HepG2 (cell line): ENCODE results near the gene ITCH. TPM values are rescaled to one million over a fixed set of nuclear protein-coding genes. Genes with fewer than 3 reads are reported as not detected.

ENCODE experiments used
- BRD4 ChIP-seq: sonication (generic); formaldehyde crosslinking; IDR thresholded peaks from 2 replicates; pipeline ENCODE4 v1.4.0; 2020; ENCODE audit warnings: missing genetic modification reagents
- CHCHD3 ChIP-seq: sonication (generic); formaldehyde crosslinking; IDR thresholded peaks from 2 replicates; pipeline ENCODE4 v1.8.0; 2022; ENCODE audit warnings: mild to moderate bottlenecking, missing genetic modification reagents, moderate library complexity
- HNRNPK ChIP-seq: fragments of 200-400 bp; formaldehyde crosslinking; IDR thresholded peaks from 2 replicates; pipeline ENCODE4 v1.6.1; 2018; ENCODE audit warnings: low read length, low read depth, moderate library complexity, mild to moderate bottlenecking; ENCODE audit not compliant: poor library complexity, severe bottlenecking
- IKZF4 ChIP-seq: sonication (generic); formaldehyde crosslinking; IDR thresholded peaks from 2 replicates; pipeline ENCODE4 v1.5.1; 2020; ENCODE audit warnings: borderline replicate concordance, mild to moderate bottlenecking, low read depth, missing genetic modification reagents; ENCODE audit errors: not compliant biosample characterization
- MAFG ChIP-seq: sonication (generic); formaldehyde crosslinking; IDR thresholded peaks from 2 replicates; pipeline ENCODE4 v1.5.1; 2020; ENCODE audit warnings: mild to moderate bottlenecking, missing genetic modification reagents
- MATR3 ChIP-seq: sonication (generic); formaldehyde crosslinking; IDR thresholded peaks from 2 replicates; pipeline ENCODE4 v1.4.0; 2020; ENCODE audit warnings: missing genetic modification reagents
- PCBP2 ChIP-seq: fragments of 200-400 bp; formaldehyde crosslinking; optimal IDR thresholded peaks from 2 replicates; pipeline ENCODE3; 2018; ENCODE audit warnings: low read length, low read depth; ENCODE audit not compliant: poor library complexity, severe bottlenecking
- RNF219 ChIP-seq: sonication (generic); formaldehyde crosslinking; IDR thresholded peaks from 2 replicates; pipeline ENCODE4 v1.5.0; 2020; ENCODE audit warnings: mild to moderate bottlenecking, missing genetic modification reagents
- RORA ChIP-seq: sonication (generic); formaldehyde crosslinking; IDR thresholded peaks from 2 replicates; pipeline ENCODE4 v1.5.0; 2020; ENCODE audit warnings: mild to moderate bottlenecking, missing genetic modification reagents, moderate library complexity
- SNAPC2 ChIP-seq: sonication (generic); formaldehyde crosslinking; IDR thresholded peaks from 2 replicates; pipeline ENCODE4 v1.8.1; 2022; ENCODE audit warnings: mild to moderate bottlenecking, missing genetic modification reagents
- SUZ12 ChIP-seq: fragments of 150-350 bp; IDR thresholded peaks from 2 replicates; pipeline ENCODE4 v1.6.1; 2014; ENCODE audit warnings: low read depth, low read length
- TBP ChIP-seq: sonication (generic); formaldehyde crosslinking; IDR thresholded peaks from 2 replicates; pipeline ENCODE4 v1.5.0; 2020; ENCODE audit warnings: missing genetic modification reagents
- ZBTB3 ChIP-seq: sonication (generic); formaldehyde crosslinking; IDR thresholded peaks from 2 replicates; pipeline ENCODE4 v1.4.0; 2020; ENCODE audit warnings: low read depth, mild to moderate bottlenecking, moderate library complexity, missing genetic modification reagents, borderline replicate concordance
- ZC3H4 ChIP-seq: sonication (generic); formaldehyde crosslinking; IDR thresholded peaks from 2 replicates; pipeline ENCODE4 v1.4.0; 2020; ENCODE audit warnings: missing genetic modification reagents, borderline replicate concordance
- ZFP36L1 ChIP-seq: sonication (generic); formaldehyde crosslinking; IDR thresholded peaks from 2 replicates; pipeline ENCODE4 v1.8.0; 2022; ENCODE audit warnings: mild to moderate bottlenecking, missing genetic modification reagents, moderate library complexity
- ZNF256 ChIP-seq: sonication (generic); formaldehyde crosslinking; conservative IDR thresholded peaks from 2 replicates; pipeline ENCODE4 v1.4.0; 2020; ENCODE audit warnings: missing genetic modification reagents
- ZNF337 ChIP-seq: sonication (generic); formaldehyde crosslinking; IDR thresholded peaks from 2 replicates; pipeline ENCODE4 v1.5.1; 2020; ENCODE audit warnings: missing genetic modification reagents, low read depth, mild to moderate bottlenecking, borderline replicate concordance
- ZNF496 ChIP-seq: sonication (generic); formaldehyde crosslinking; IDR thresholded peaks from 2 replicates; pipeline ENCODE4 v1.8.1; 2023; ENCODE audit warnings: mild to moderate bottlenecking, moderate library complexity, missing genetic modification reagents; ENCODE audit not compliant: insufficient replicate concordance
- ZNF83 ChIP-seq: sonication (generic); formaldehyde crosslinking; IDR thresholded peaks from 2 replicates; pipeline ENCODE4 v1.4.0; 2020; ENCODE audit warnings: missing genetic modification reagents, mild to moderate bottlenecking, borderline replicate concordance
- polyA plus RNA-seq, 8 experiments: library from polyadenylated mRNA; depleted of rRNA in 3 of 8; stranded (reverse) in 7 of 8; unstranded in 1 of 8; fragments of >200 nt; fragmentation: Illumina TruSeq in 4 of 8; extraction: Trizol in 4 of 8; gene quantifications; 2 replicates each; pipeline versions ENCODE4 v1.2.1 to v1.2.3, GENCODE V29; 2011 to 2016; ENCODE audit warnings: low read depth in 4 of 8, missing spikeins in 1 of 8, mixed read lengths in 1 of 8; ENCODE audit not compliant: insufficient read depth in 1 of 8
- total RNA-seq, 5 experiments: library from RNA; depleted of rRNA; stranded (reverse); fragments of >200 nt; fragmentation: Illumina TruSeq; extraction: Trizol; gene quantifications; 2 replicates each; pipeline ENCODE4 v1.2.3, GENCODE V29; 2016; ENCODE audit warnings: low read depth in 1 of 5
- TF ChIP-seq, protein P1 (sequence below): sonication (generic); formaldehyde crosslinking; IDR thresholded peaks from 2 replicates; pipeline ENCODE4 v1.4.0; 2020; ENCODE audit warnings: missing genetic modification reagents
- TF ChIP-seq, protein P2 (sequence below): sonication (generic); formaldehyde crosslinking; IDR thresholded peaks from 2 replicates; pipeline ENCODE4 v1.8.1; 2023; ENCODE audit warnings: mild to moderate bottlenecking, missing genetic modification reagents, borderline replicate concordance
- TF ChIP-seq, protein P3 (sequence below): sonication (generic); formaldehyde crosslinking; IDR thresholded peaks from 2 replicates; pipeline ENCODE4 v1.4.0; 2020; ENCODE audit warnings: missing genetic modification reagents

ITCH gene
- total and polyA plus RNA-seq, 2 of the 13 experiments (the other 11 are each of a cell fraction or from before 2014, with no cell fraction given): 20.5 to 112 TPM

GRCh38 chr20:34515484-34516246, 152.6 kb downstream of the ITCH start (continued):
- TF ChIP-seq IKZF4 (CRISPR knock-in tag): no peak
- no peak for TF ChIP-seq SUZ12
- peak; percentile 70; the same call in 1 of the 2 replicates for TF ChIP-seq CHCHD3 (CRISPR knock-in tag)
- TF ChIP-seq ZFP36L1 (CRISPR knock-in tag): no peak
- TF ChIP-seq BRD4 (CRISPR knock-in tag): no peak
- TF ChIP-seq ZNF337 (CRISPR knock-in tag): peak; percentile 13; the same call in 1 of the 2 replicates
- TF ChIP-seq TBP (CRISPR knock-in tag): peak; percentile 65; the same call in 1 of the 2 replicates
- peak; percentile 54; the same call in 1 of the 2 replicates for TF ChIP-seq ZNF83 (CRISPR knock-in tag)
- no peak for TF ChIP-seq MATR3
- no peak for TF ChIP-seq PCBP2
- TF ChIP-seq ZBTB3 (CRISPR knock-in tag): no peak
- TF ChIP-seq RNF219 (CRISPR knock-in tag): no peak
- TF ChIP-seq, protein P1, sequence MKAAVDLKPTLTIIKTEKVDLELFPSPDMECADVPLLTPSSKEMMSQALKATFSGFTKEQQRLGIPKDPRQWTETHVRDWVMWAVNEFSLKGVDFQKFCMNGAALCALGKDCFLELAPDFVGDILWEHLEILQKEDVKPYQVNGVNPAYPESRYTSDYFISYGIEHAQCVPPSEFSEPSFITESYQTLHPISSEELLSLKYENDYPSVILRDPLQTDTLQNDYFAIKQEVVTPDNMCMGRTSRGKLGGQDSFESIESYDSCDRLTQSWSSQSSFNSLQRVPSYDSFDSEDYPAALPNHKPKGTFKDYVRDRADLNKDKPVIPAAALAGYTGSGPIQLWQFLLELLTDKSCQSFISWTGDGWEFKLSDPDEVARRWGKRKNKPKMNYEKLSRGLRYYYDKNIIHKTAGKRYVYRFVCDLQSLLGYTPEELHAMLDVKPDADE (CRISPR knock-in tag): no peak
- TF ChIP-seq ZNF256 (CRISPR knock-in tag): peak; percentile 27; the same call in 1 of the 2 replicates
- no peak for TF ChIP-seq ZNF496 (CRISPR knock-in tag)
- TF ChIP-seq, protein P2, sequence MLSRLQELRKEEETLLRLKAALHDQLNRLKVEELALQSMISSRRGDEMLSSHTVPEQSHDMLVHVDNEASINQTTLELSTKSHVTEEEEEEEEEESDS (CRISPR knock-in tag): no peak
- TF ChIP-seq ZC3H4: no peak
- TF ChIP-seq SNAPC2: no peak
- TF ChIP-seq RORA: no peak
- TF ChIP-seq MAFG (CRISPR knock-in tag): no peak
- TF ChIP-seq, protein P3, sequence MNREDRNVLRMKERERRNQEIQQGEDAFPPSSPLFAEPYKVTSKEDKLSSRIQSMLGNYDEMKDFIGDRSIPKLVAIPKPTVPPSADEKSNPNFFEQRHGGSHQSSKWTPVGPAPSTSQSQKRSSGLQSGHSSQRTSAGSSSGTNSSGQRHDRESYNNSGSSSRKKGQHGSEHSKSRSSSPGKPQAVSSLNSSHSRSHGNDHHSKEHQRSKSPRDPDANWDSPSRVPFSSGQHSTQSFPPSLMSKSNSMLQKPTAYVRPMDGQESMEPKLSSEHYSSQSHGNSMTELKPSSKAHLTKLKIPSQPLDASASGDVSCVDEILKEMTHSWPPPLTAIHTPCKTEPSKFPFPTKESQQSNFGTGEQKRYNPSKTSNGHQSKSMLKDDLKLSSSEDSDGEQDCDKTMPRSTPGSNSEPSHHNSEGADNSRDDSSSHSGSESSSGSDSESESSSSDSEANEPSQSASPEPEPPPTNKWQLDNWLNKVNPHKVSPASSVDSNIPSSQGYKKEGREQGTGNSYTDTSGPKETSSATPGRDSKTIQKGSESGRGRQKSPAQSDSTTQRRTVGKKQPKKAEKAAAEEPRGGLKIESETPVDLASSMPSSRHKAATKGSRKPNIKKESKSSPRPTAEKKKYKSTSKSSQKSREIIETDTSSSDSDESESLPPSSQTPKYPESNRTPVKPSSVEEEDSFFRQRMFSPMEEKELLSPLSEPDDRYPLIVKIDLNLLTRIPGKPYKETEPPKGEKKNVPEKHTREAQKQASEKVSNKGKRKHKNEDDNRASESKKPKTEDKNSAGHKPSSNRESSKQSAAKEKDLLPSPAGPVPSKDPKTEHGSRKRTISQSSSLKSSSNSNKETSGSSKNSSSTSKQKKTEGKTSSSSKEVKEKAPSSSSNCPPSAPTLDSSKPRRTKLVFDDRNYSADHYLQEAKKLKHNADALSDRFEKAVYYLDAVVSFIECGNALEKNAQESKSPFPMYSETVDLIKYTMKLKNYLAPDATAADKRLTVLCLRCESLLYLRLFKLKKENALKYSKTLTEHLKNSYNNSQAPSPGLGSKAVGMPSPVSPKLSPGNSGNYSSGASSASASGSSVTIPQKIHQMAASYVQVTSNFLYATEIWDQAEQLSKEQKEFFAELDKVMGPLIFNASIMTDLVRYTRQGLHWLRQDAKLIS (CRISPR knock-in tag): no peak
- no peak for TF ChIP-seq HNRNPK
